HCT116 (cell line): Measurements from ENCODE around the gene RPL28. TPM values are rescaled to one million over a fixed set of nuclear protein-coding genes. Genes with fewer than 3 reads are reported as not detected.

Experiments used
- ATAC-seq: fragments of 200-7000 bp; cut with Tn5 transposase; 2 replicates; pipeline ENCODE4 v1.9.1; 2020; ENCODE audit warnings: mild to moderate bottlenecking, moderate library complexity
- BruUV-seq: library from RNA; stranded (reverse); fragments of 400-500 nt; replicated peaks from 2 replicates; lab custom pipeline; 2021; lab: Mats Ljungman, UMichigan
- CTCF ChIA-PET: fragments of 300-600 bp; sonication (Branson Sonifier 250); formaldehyde crosslinking; loops from one replicate; lab custom pipeline; 2021; ENCODE audit warnings: antibody characterized with exemption; lab: Charles Lee
- POLR2A ChIA-PET: fragments of 300-600, 350-600 bp; sonication (Branson Sonifier 250); formaldehyde crosslinking; loops from one replicate; lab custom pipeline; 2021; ENCODE audit warnings: antibody characterized with exemption; lab: Charles Lee
- RAD21 ChIA-PET, 2 experiments: fragments of 300-600 bp; sonication (Branson Sonifier 250); formaldehyde crosslinking; loops; one replicate each; lab custom pipeline; 2023; ENCODE audit warnings: low total read pairs in 2 of 2; ENCODE audit not compliant: uncharacterized antibody in 2 of 2, unreplicated experiment in 2 of 2, low non-redundant PET in 1 of 2; lab: Charles Lee
- DNase-seq: peaks from one replicate; pipeline ENCODE4 v3.0.0-alpha.2; 2010; ENCODE audit warnings: low read depth, low spot score
- H2AFZ ChIP-seq: fragments of 200-600 bp; shearing (Covaris generic), sonication (generic); 2 replicates; pipeline ENCODE4 v1.6.1; 2017; ENCODE audit warnings: low read depth, mixed run types, mixed read lengths, antibody characterized with exemption, low read length; ENCODE audit not compliant: poor library complexity, severe bottlenecking
- H3K27ac ChIP-seq: 2 replicates; pipeline ENCODE4 v1.5.1; 2012; ENCODE audit warnings: low read depth, low read length
- H3K27me3 ChIP-seq: fragments of 200-600 bp; sonication (generic); 2 replicates; pipeline ENCODE4 v1.6.1; 2016; ENCODE audit warnings: mixed run types, low read length, mixed read lengths; ENCODE audit not compliant: insufficient read depth
- H3K36me3 ChIP-seq, 2 experiments: fragments of 200-500 bp in 1 of 2; fragments of 200-600 bp in 1 of 2; sonication (Bioruptor generic) in 1 of 2; sonication (generic) in 1 of 2; 2 replicates each; pipeline versions ENCODE4 v1.5.1 to v1.6.1; 2014 to 2016; ENCODE audit warnings: low read length in 2 of 2, inconsistent platforms in 1 of 2, mixed read lengths in 1 of 2, mixed run types in 1 of 2; ENCODE audit not compliant: insufficient read depth in 2 of 2, control insufficient read depth in 1 of 2
- H3K4me1 ChIP-seq, 2 experiments: fragments of 200-600 bp in 1 of 2; sonication (generic) in 1 of 2; 2 replicates each; pipeline versions ENCODE4 v1.5.1 to v1.6.1; 2012 to 2017; ENCODE audit warnings: low read length in 2 of 2, inconsistent platforms in 1 of 2, mild to moderate bottlenecking in 1 of 2, mixed read lengths in 1 of 2, mixed run types in 1 of 2, moderate library complexity in 1 of 2; ENCODE audit not compliant: insufficient read depth in 2 of 2, control insufficient read depth in 1 of 2
- H3K4me2 ChIP-seq: fragments of 200-600 bp; sonication (generic); 2 replicates; pipeline ENCODE4 v1.6.1; 2017; ENCODE audit warnings: mixed run types, low read length, mixed read lengths
- H3K4me3 ChIP-seq, 2 experiments: fragments of 200-600 bp in 1 of 2; sonication (generic) in 1 of 2; replicated peaks in 1 of 2; 2 replicates each; pipeline ENCODE4 v1.5.1; 2011 to 2016; ENCODE audit warnings: low read length in 2 of 2, control low read depth in 1 of 2, low read depth in 1 of 2, mild to moderate bottlenecking in 1 of 2, mixed read lengths in 1 of 2, mixed run types in 1 of 2
- H3K79me2 ChIP-seq: fragments of 200-600 bp; sonication (generic); 2 replicates; pipeline ENCODE4 v1.6.1; 2017; ENCODE audit warnings: mild to moderate bottlenecking, mixed run types, low read length, moderate library complexity, mixed read lengths; ENCODE audit not compliant: insufficient read depth
- H3K9ac ChIP-seq: fragments of 200-600 bp; sonication (generic); 2 replicates; pipeline ENCODE4 v1.6.1; 2016; ENCODE audit warnings: low read length, mixed read lengths
- H3K9me2 ChIP-seq: fragments of 200-600 bp; sonication (generic), shearing (Covaris generic); 2 replicates; pipeline ENCODE4 v1.6.1; 2017; ENCODE audit warnings: mixed run types, mild to moderate bottlenecking, moderate library complexity; ENCODE audit not compliant: insufficient read depth
- H3K9me3 ChIP-seq, 2 experiments: fragments of 200-500 bp in 1 of 2; fragments of 200-600 bp in 1 of 2; sonication (Bioruptor generic) in 1 of 2; sonication (generic) in 1 of 2; 2 replicates each; pipeline ENCODE4 v1.6.1; 2014 to 2017; ENCODE audit warnings: low read length in 2 of 2, mixed read lengths in 2 of 2, inconsistent platforms in 1 of 2, low read depth in 1 of 2, mild to moderate bottlenecking in 1 of 2, mixed run types in 1 of 2, moderate library complexity in 1 of 2; ENCODE audit not compliant: control insufficient read depth in 1 of 2, insufficient read depth in 1 of 2
- H4K20me1 ChIP-seq: fragments of 200-600 bp; sonication (generic), shearing (Covaris generic); 2 replicates; pipeline ENCODE4 v1.6.1; 2017; ENCODE audit warnings: mixed run types, mild to moderate bottlenecking, moderate library complexity; ENCODE audit not compliant: insufficient read depth
- CBX3 ChIP-seq: IDR thresholded peaks from 2 replicates; pipeline ENCODE4 v1.6.1; 2012; ENCODE audit warnings: low read depth
- CEBPB ChIP-seq: IDR thresholded peaks from 2 replicates; pipeline ENCODE4 v1.6.1; 2012; ENCODE audit warnings: low read depth
- ELF1 ChIP-seq: IDR thresholded peaks from 2 replicates; pipeline ENCODE4 v1.6.1; 2012; ENCODE audit warnings: low read depth, borderline replicate concordance
- EZH2 ChIP-seq: fragments of 200-600 bp; sonication (generic); IDR thresholded peaks from 2 replicates; pipeline ENCODE4 v1.6.1; 2017; ENCODE audit warnings: antibody characterized with exemption, mixed run types
- EZH2phosphoT487 ChIP-seq: fragments of 200-600 bp; IDR thresholded peaks from 2 replicates; pipeline ENCODE4 v1.6.1; 2018; ENCODE audit warnings: antibody characterized with exemption, borderline replicate concordance
- POLR2A ChIP-seq: IDR thresholded peaks from 2 replicates; pipeline ENCODE4 v1.7.0; 2011; ENCODE audit warnings: borderline replicate concordance; ENCODE audit not compliant: insufficient read depth, insufficient read length; ENCODE audit errors: extremely low read depth
- POLR2AphosphoS5 ChIP-seq: IDR thresholded peaks from 2 replicates; pipeline ENCODE4 v1.6.1; 2011; ENCODE audit warnings: mild to moderate bottlenecking, low read depth, low read length, moderate library complexity
- RAD21 ChIP-seq: IDR thresholded peaks from 2 replicates; pipeline ENCODE4 v1.6.1; 2012; ENCODE audit warnings: low read depth, mild to moderate bottlenecking
- SIN3A ChIP-seq: IDR thresholded peaks from 2 replicates; pipeline ENCODE4 v1.6.1; 2012; ENCODE audit warnings: low read depth
- SRF ChIP-seq: IDR thresholded peaks from 2 replicates; pipeline ENCODE4 v1.6.1; 2012; ENCODE audit warnings: low read depth
- YY1 ChIP-seq: IDR thresholded peaks from 2 replicates; pipeline ENCODE4 v1.6.1; 2011; ENCODE audit warnings: low read length, low read depth, moderate library complexity, mild to moderate bottlenecking; ENCODE audit not compliant: insufficient replicate concordance; ENCODE audit errors: extremely low read depth
- ZFX ChIP-seq: fragments of 450-650 bp; IDR thresholded peaks from 2 replicates; pipeline ENCODE4 v1.6.1; 2017
- ZNF274 ChIP-seq: fragments of 200-500 bp; sonication (Bioruptor generic); IDR thresholded peaks from 2 replicates; pipeline ENCODE4 v1.6.1; 2014; ENCODE audit warnings: mild to moderate bottlenecking, low read depth, low read length, inconsistent platforms
- intact Hi-C: fragments of 100-400 bp; cut with micrococcal nuclease; formaldehyde crosslinking; loops from 2 replicates; pipeline ENCODE4 v1.10.0; 2022
- total RNA-seq: library from RNA; stranded (reverse); gene quantifications from one replicate; pipeline ENCODE4 v1.2.1, GENCODE V29; 2021; ENCODE audit not compliant: unreplicated experiment
- TF ChIP-seq, protein P1 (sequence below): IDR thresholded peaks from 2 replicates; pipeline ENCODE4 v1.6.1; 2012
- TF ChIP-seq, protein P2 (sequence below): IDR thresholded peaks from 2 replicates; pipeline ENCODE4 v1.6.1; 2012
- TF ChIP-seq, protein P3 (sequence below): IDR thresholded peaks from 2 replicates; pipeline ENCODE4 v1.6.1; 2012; ENCODE audit warnings: low read depth
- TF ChIP-seq, protein P4 (sequence below), 3 experiments: fragments of 200-600 bp in 1 of 3; sonication (generic) in 1 of 3; IDR thresholded peaks in 2 of 3; conservative IDR thresholded peaks in 1 of 3; 2 replicates each; pipeline ENCODE4 v1.5.1; 2012 to 2017; ENCODE audit warnings: low read depth in 2 of 3, low read length in 2 of 3, antibody characterized with exemption in 1 of 3, borderline replicate concordance in 1 of 3, control low read depth in 1 of 3, mild to moderate bottlenecking in 1 of 3, mixed read lengths in 1 of 3, mixed run types in 1 of 3, moderate library complexity in 1 of 3; ENCODE audit not compliant: insufficient read depth in 1 of 3
- TF ChIP-seq, protein P5 (sequence below): IDR thresholded peaks from 2 replicates; pipeline ENCODE4 v1.6.1; 2011; ENCODE audit warnings: mild to moderate bottlenecking, low read length, moderate library complexity; ENCODE audit not compliant: insufficient replicate concordance; ENCODE audit errors: extremely low read depth

Gene RPL28
- total RNA-seq, 1 experiment from 2014 or later, result 3,050 TPM

DNA sequence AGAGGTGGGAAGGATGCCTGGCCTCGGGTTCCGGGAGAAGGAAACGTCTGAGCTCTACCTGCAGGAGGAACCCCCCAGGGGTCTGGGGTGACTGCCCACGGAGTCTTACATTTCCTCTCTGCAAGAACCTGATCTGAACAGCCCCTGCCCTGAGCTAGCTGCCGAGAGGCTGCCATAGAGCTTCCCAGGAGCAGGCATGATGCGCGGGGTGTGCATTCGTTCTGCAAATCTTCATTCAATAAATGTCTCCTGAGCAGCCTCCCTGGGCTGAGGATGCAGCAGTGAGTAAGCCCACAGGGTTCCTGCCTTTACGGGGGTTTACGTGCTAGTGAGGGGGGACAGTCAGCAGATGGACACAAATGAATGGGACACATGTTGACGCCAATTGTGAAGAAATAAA, 58.9 kb downstream of the RPL28 start:
- no peak for ATAC-seq

More for the DNA sequence above, 58.9 kb downstream of the RPL28 start:
- ChIA-PET RAD21 (no interaction called here), CTCF (no interaction called here), POLR2A (no interaction called here)
- TF ChIP-seq ZFX, result no peak
- TF ChIP-seq, protein P1, sequence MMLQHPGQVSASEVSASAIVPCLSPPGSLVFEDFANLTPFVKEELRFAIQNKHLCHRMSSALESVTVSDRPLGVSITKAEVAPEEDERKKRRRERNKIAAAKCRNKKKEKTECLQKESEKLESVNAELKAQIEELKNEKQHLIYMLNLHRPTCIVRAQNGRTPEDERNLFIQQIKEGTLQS, result no peak
- no peak for TF ChIP-seq POLR2A
- no peak for TF ChIP-seq YY1
- TF ChIP-seq POLR2AphosphoS5, result no peak
- TF ChIP-seq, protein P2, sequence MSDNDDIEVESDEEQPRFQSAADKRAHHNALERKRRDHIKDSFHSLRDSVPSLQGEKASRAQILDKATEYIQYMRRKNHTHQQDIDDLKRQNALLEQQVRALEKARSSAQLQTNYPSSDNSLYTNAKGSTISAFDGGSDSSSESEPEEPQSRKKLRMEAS, result no peak
- no peak for TF ChIP-seq SIN3A
- TF ChIP-seq, protein P3, sequence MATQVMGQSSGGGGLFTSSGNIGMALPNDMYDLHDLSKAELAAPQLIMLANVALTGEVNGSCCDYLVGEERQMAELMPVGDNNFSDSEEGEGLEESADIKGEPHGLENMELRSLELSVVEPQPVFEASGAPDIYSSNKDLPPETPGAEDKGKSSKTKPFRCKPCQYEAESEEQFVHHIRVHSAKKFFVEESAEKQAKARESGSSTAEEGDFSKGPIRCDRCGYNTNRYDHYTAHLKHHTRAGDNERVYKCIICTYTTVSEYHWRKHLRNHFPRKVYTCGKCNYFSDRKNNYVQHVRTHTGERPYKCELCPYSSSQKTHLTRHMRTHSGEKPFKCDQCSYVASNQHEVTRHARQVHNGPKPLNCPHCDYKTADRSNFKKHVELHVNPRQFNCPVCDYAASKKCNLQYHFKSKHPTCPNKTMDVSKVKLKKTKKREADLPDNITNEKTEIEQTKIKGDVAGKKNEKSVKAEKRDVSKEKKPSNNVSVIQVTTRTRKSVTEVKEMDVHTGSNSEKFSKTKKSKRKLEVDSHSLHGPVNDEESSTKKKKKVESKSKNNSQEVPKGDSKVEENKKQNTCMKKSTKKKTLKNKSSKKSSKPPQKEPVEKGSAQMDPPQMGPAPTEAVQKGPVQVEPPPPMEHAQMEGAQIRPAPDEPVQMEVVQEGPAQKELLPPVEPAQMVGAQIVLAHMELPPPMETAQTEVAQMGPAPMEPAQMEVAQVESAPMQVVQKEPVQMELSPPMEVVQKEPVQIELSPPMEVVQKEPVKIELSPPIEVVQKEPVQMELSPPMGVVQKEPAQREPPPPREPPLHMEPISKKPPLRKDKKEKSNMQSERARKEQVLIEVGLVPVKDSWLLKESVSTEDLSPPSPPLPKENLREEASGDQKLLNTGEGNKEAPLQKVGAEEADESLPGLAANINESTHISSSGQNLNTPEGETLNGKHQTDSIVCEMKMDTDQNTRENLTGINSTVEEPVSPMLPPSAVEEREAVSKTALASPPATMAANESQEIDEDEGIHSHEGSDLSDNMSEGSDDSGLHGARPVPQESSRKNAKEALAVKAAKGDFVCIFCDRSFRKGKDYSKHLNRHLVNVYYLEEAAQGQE, result no peak
- no peak for TF ChIP-seq CEBPB
- no peak for TF ChIP-seq RAD21
- TF ChIP-seq EZH2phosphoT487, result no peak
- TF ChIP-seq ZNF274, result no peak
- TF ChIP-seq ELF1, result no peak
- TF ChIP-seq EZH2, result no peak
- TF ChIP-seq, protein P4, sequence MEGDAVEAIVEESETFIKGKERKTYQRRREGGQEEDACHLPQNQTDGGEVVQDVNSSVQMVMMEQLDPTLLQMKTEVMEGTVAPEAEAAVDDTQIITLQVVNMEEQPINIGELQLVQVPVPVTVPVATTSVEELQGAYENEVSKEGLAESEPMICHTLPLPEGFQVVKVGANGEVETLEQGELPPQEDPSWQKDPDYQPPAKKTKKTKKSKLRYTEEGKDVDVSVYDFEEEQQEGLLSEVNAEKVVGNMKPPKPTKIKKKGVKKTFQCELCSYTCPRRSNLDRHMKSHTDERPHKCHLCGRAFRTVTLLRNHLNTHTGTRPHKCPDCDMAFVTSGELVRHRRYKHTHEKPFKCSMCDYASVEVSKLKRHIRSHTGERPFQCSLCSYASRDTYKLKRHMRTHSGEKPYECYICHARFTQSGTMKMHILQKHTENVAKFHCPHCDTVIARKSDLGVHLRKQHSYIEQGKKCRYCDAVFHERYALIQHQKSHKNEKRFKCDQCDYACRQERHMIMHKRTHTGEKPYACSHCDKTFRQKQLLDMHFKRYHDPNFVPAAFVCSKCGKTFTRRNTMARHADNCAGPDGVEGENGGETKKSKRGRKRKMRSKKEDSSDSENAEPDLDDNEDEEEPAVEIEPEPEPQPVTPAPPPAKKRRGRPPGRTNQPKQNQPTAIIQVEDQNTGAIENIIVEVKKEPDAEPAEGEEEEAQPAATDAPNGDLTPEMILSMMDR (IDR thresholded peaks at IDR 0.05 in 2 of 3, conservative IDR thresholded peaks at IDR 0.05 in 1 of 3; ENCODE audit: borderline replicate concordance in 1 of 3, insufficient read depth in 1 of 3, low read depth in 2 of 3, low read length in 2 of 3), result no peak
- TF ChIP-seq, protein P5, sequence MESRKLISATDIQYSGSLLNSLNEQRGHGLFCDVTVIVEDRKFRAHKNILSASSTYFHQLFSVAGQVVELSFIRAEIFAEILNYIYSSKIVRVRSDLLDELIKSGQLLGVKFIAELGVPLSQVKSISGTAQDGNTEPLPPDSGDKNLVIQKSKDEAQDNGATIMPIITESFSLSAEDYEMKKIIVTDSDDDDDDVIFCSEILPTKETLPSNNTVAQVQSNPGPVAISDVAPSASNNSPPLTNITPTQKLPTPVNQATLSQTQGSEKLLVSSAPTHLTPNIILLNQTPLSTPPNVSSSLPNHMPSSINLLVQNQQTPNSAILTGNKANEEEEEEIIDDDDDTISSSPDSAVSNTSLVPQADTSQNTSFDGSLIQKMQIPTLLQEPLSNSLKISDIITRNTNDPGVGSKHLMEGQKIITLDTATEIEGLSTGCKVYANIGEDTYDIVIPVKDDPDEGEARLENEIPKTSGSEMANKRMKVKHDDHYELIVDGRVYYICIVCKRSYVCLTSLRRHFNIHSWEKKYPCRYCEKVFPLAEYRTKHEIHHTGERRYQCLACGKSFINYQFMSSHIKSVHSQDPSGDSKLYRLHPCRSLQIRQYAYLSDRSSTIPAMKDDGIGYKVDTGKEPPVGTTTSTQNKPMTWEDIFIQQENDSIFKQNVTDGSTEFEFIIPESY, result no peak
- no peak for TF ChIP-seq CBX3
- no peak for TF ChIP-seq SRF
- no peaks in the 10 kb centered on the region for H4K20me1 ChIP-seq
- no peaks in the 10 kb centered on the region for H3K9me2 ChIP-seq
- no peak overlapping the region for H3K4me3 ChIP-seq
- peaks cover 0 to 10% of the 10 kb centered on the region in 2 experiments; a peak in 2 of 4 replicates for H3K4me1 ChIP-seq
- DNase-seq, result no peak
- H3K36me3 ChIP-seq, result no peaks in the 10 kb centered on the region
- no peak overlapping the region for H3K9ac ChIP-seq
- no peak overlapping the region for H2AFZ ChIP-seq
- no peak overlapping the region for H3K4me2 ChIP-seq
- BruUV-seq, result no TSS peak
- H3K27ac ChIP-seq, result no peak overlapping the region
- H3K27me3 ChIP-seq, result peaks cover 19% of the 10 kb centered on the region; the same call in 1 of the 2 replicates
- intact Hi-C loops, result loop anchor here (10.0 kb wide), 1 partner anchor 230 kb away; no protein-coding TSS in a partner anchor
- H3K9me3 ChIP-seq, result no peaks in the 10 kb centered on the region
- no peaks in the 10 kb centered on the region for H3K79me2 ChIP-seq
